ENCODE measurements around the gene KLHL3. TPM values are rescaled to one million over a fixed set of nuclear protein-coding genes. Genes with fewer than 3 reads are reported as not detected.

KLHL3 gene
- total RNA-seq, 4 donors from 2014 or later: 0.46 to 4.6 (median 1.7) TPM

DNA sequence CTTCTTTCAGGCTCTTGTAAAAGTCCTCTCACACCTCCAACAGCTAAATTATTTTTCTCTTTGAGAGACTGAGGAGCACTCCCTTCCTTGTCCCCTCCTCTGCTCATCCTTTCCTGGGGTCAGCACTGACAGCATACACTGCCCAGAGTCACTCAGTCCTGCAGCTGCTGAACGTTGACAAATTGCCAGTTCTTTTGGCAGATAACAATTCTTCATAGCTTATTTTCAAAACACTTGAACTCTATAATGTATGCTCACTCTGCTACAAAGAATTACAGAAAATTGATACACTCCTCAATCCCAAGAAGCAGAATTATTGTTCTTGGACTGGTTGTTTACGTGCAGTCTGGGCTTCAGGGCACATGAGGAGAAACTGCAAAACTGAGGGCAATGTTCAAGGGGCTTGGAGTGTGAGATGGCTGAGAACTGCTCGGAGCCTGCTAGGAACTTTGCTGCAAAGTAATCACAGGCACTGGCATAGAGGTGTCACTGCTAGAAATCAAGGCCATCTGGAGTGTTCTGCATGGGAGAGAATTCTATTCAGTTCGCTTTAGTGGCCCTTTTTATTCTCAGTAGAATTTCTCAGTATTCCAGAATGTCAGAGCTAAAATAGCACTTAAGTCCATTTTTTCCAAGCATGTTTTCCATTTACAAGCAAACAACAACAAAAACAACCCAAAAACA is 140.4 kb downstream of the KLHL3 start:
- Histone ChIP-seq H3K27me3 (peaks cover 0 to 5% (median 0%) of the 10 kb centered on the region in 3 donors), H3K4me3 (no peak overlapping the region), H3K27ac (no peak overlapping the region), H3K36me3 (no peaks in the 10 kb centered on the region), H3K4me1 (no peaks in the 10 kb centered on the region), H3K9me3 (no peaks in the 10 kb centered on the region)
- intact Hi-C loops (cut with DNase I; ENCODE audit: low total_unique reads): no loop called here
- in situ Hi-C loops (cut with MboI; ENCODE audit: low sequenced_read_pairs in 4 of 4): no loop called here
- DNase-seq (no peak), ATAC-seq (no peak)
- no peak for TF ChIP-seq POLR2A (IDR thresholded peaks at IDR 0.05)
- TF ChIP-seq, protein P1, sequence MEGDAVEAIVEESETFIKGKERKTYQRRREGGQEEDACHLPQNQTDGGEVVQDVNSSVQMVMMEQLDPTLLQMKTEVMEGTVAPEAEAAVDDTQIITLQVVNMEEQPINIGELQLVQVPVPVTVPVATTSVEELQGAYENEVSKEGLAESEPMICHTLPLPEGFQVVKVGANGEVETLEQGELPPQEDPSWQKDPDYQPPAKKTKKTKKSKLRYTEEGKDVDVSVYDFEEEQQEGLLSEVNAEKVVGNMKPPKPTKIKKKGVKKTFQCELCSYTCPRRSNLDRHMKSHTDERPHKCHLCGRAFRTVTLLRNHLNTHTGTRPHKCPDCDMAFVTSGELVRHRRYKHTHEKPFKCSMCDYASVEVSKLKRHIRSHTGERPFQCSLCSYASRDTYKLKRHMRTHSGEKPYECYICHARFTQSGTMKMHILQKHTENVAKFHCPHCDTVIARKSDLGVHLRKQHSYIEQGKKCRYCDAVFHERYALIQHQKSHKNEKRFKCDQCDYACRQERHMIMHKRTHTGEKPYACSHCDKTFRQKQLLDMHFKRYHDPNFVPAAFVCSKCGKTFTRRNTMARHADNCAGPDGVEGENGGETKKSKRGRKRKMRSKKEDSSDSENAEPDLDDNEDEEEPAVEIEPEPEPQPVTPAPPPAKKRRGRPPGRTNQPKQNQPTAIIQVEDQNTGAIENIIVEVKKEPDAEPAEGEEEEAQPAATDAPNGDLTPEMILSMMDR (IDR thresholded peaks at IDR 0.05 in 4 of 5, conservative IDR thresholded peaks at IDR 0.05 in 1 of 5): no peak

GRCh38 chr5:137594717-137595116 is 141.2 kb downstream of the KLHL3 start:
- ATAC-seq (no peak), DNase-seq (no peak)
- H3K27ac ChIP-seq: no peak overlapping the region
- in situ Hi-C loops (cut with MboI; ENCODE audit: low sequenced_read_pairs in 4 of 4) (no loop called here), intact Hi-C loops (cut with DNase I; ENCODE audit: low total_unique reads) (no loop called here)
- no peaks in the 10 kb centered on the region for H3K9me3 ChIP-seq
- H3K27me3 ChIP-seq: peaks cover 0 to 5% (median 0%) of the 10 kb centered on the region in 3 donors
- TF ChIP-seq, protein P1 (IDR thresholded peaks at IDR 0.05 in 4 of 5, conservative IDR thresholded peaks at IDR 0.05 in 1 of 5): no peak
- TF ChIP-seq POLR2A (IDR thresholded peaks at IDR 0.05): no peak
- H3K4me1 ChIP-seq: no peaks in the 10 kb centered on the region
- H3K36me3 ChIP-seq: no peaks in the 10 kb centered on the region
- no peak overlapping the region for H3K4me3 ChIP-seq

- H3K27ac ChIP-seq: no peak overlapping the region
- in situ Hi-C loops (cut with MboI; ENCODE audit: low sequenced_read_pairs in 4 of 4): no loop called here
- no peaks in the 10 kb centered on the region for H3K9me3 ChIP-seq
- DNase-seq: no peak
- no peak for TF ChIP-seq POLR2A (IDR thresholded peaks at IDR 0.05)
- TF ChIP-seq, protein P1 (IDR thresholded peaks at IDR 0.05 in 4 of 5, conservative IDR thresholded peaks at IDR 0.05 in 1 of 5): no peak
- H3K4me1 ChIP-seq: no peaks in the 10 kb centered on the region
- no peaks in the 10 kb centered on the region for H3K27me3 ChIP-seq
- no peak overlapping the region for H3K4me3 ChIP-seq
- no peak for ATAC-seq
- no peaks in the 10 kb centered on the region for H3K36me3 ChIP-seq
- intact Hi-C loops (cut with DNase I; ENCODE audit: low total_unique reads): no loop called here
These were observed 143.6 kb downstream of the KLHL3 start for GRCh38 chr5:137592317-137592716.

DNA sequence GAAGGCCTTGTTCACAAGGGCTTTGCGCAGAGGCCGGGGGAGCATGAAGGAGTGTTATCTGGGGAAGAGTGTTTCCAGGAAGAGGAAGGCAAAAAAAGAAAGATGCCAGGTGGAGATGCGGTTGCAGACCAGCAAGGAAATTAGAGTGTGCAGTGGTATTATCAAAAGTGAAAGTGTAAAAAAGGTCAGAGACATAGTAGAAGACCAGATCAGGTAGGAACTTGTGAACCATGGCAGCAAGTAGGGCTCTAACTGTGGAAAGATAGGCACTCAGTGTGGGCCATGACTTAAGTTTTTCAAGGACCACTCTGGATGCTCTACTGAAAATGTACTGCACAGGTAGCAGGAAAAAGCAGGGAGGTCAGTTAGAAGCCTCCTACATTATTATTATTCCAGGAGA is 146.7 kb downstream of the KLHL3 start:
- Histone ChIP-seq H3K9me3 (no peaks in the 10 kb centered on the region), H3K27ac (no peak overlapping the region), H3K4me3 (no peak overlapping the region), H3K27me3 (no peaks in the 10 kb centered on the region), H3K4me1 (no peaks in the 10 kb centered on the region), H3K36me3 (no peaks in the 10 kb centered on the region)
- intact Hi-C loops (cut with DNase I; ENCODE audit: low total_unique reads) (no loop called here), in situ Hi-C loops (cut with MboI; ENCODE audit: low sequenced_read_pairs in 4 of 4) (no loop called here)
- DNase-seq (no peak), ATAC-seq (no peak)
- TF ChIP-seq POLR2A (IDR thresholded peaks at IDR 0.05): no peak
- TF ChIP-seq, protein P1 (IDR thresholded peaks at IDR 0.05 in 4 of 5, conservative IDR thresholded peaks at IDR 0.05 in 1 of 5): no peak

GRCh38 chr5:137587919-137588318 is 148.0 kb downstream of the KLHL3 start:
- Histone ChIP-seq H3K4me3 (no peak overlapping the region), H3K36me3 (no peaks in the 10 kb centered on the region), H3K4me1 (no peaks in the 10 kb centered on the region), H3K27me3 (no peaks in the 10 kb centered on the region), H3K27ac (no peak overlapping the region), H3K9me3 (no peaks in the 10 kb centered on the region)
- ATAC-seq (no peak), DNase-seq (no peak)
- in situ Hi-C loops (cut with MboI; ENCODE audit: low sequenced_read_pairs in 4 of 4) (no loop called here), intact Hi-C loops (cut with DNase I; ENCODE audit: low total_unique reads) (no loop called here)
- no peak for TF ChIP-seq POLR2A (IDR thresholded peaks at IDR 0.05)
- TF ChIP-seq, protein P1 (IDR thresholded peaks at IDR 0.05 in 4 of 5, conservative IDR thresholded peaks at IDR 0.05 in 1 of 5): no peak
